Fibroblast of skin of back (primary cell): ENCODE data around the gene JAG1.
"Not testable (repeated sequence)": the region's sequence is repeated elsewhere in the genome, so short reads cannot be mapped to it uniquely, and the experiment has no call there.

Source experiments
- DNase-seq: peaks from one replicate; pipeline ENCODE4 v3.0.0-alpha.2; 2013

The JAG1 gene

DNA sequence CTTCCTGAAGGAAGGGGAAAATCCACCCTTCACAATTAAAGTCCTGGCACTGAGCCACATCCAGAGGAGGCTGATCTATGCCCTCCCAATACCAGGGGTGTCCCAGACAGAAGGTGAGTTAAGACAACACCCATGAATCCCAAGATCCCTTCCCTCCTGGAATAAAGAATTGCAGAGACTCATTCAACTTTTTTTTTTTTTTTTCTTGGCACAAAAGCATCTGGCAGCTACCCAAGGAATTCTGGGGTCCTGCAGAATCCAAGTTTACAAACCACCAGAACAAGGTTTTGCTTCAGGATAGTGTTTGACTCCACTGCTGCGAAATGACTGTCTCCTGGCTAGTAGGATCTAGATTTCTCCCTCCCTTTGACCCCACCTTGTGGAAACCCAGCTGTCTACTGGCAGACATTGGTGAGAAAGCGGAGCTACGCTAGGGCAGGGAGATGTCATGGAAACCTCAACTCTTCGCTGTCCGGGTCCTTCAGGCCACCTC, 37.4 kb downstream of the JAG1 start:
- DNase-seq = peak; percentile 82

DNA sequence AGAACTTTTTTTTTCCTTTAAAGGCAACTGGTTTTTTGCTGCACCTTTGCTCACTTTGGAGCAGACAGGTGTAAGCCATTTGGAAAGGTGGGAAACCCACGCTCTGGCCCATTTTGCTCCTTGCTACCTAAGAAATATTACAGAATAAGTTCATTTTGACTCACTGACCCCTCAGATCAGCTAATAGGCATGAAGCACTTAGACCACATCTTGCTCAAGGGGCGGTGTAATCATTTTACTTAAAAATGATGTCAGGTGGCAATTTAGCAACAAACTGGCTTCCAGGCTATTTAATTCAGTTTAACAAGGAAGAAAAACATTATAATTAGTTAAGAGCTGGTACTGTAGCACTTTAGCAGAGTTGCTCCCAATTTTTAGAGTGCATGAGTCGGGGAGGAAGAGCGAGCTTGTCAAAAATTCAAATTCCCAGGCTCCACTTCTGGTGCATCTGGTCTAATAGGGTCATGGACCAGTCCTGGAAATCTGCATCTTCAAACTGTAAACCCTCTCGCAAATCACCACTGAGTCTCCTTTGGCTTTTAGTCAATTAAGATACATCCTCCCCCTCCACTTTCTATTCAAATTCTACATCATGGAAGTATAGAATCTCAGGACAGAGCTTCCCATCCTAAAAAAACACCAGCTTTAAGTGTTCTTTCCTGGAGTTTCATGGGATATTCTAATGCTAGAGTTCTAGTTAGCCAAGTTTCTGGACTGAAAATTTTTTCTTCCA, 38.2 kb downstream of the JAG1 start:
- DNase-seq = peak; percentile 45

DNA sequence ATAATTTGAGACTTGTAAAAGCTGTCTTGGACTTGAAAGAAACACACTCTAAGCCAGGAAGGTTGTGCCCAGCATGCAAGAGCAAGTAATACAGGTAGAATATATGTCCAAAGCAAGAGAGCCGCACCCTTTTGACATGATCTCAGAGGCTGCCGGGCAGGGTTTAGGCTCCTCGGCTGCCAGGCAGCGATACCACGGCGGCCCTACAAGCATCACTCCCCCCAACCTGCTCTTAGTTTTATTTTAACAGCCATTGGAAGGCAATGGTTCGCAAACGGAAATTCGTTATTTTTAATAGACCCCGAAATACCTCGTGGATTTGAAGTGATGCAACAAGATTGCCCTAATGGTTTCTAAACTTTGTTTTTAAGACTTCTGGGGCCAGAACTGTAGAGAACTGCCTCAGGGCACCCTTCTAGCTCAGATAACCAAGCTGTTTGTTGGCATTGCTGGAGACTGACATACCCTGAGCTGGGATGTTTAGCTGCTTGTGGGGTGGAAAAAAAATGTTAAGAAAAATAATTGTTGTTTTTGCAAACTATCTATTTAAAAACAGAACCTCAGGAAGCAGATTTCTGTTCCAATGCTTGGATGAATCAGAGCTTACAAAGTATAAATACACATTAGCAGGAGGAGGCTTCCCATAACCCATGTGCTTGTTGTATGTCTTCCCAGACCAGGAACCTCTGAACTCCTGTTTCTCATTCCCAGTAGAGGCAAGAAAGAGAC, 39.0 kb downstream of the JAG1 start:
- peak; percentile 94 for DNase-seq

DNA sequence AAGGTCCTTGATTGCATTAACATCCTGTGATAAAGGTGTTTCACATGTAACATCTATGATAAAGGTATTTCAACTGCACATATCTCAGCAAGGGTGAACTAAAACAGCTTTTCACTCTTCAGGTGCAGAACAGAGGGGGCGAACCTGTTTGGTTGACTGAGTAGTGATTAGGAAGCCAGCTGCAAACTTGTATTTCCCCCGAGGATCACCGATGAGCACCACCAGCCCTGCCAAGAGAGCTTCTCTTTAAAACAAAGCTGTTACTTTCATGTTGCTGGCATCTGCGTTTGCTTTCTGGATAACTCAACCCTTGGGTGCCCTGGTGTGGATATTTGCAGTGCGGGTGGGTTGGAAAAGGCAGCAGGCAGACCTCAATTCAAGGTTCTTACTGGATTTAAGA, 39.6 kb downstream of the JAG1 start:
- DNase-seq = peak; percentile 43

DNA sequence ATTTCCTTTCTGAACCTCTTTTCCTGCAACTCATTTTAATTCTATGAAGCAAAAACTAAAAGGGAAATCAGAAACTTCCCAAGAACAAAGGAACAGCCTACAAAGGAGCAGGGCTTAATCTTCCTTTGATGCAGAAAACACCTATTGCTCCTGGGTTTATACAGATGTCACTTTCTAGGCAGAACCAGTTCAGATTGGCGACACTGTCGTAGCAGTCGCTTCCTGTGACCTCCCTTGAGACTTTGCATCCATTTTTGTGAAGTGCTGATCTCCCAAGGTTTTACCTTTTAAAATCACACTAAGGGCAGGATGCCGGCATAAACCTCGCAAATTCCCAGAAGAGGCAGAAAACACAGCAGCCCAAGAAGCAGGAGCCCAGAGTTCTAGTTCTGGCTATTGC, 40.1 kb downstream of the JAG1 start:
- DNase-seq = no peak

DNA sequence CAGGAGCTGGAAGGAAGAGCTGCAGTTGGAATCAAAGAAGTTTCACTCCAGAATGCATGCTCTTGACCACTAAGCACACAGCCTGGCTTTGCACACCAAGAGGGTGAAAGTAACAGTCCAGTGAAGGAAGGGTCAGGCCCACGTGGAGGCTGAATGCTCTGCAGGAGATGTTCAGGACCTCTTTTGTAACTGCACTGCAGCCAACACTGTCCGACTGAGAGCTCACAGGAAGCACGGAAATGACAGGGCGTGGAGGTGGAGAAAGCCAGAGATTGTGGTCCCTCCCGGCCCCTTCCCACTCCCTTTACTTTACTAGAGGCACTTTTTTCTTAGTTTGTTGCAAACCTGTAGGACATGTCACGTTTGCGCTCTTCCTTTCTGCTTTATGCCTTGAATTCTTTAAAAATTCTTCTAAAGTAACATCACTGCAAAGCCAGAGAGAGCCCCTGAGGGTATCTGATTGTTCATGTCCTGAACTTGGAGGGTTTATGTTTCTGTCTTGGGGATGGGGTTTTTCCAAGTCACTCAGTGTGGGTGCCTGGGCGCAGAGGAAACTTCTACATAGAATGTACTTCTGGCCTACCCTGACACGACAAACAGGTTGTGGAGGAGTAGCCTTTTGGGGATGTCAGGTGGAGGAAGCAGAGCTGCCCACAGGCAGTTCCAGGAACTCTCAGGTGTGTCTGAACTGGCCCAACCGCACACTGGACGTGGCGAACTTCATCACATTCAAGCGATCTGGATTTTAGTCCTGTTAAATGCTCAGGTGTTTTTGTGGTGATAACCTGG, 40.9 kb downstream of the JAG1 start:
- DNase-seq = peak; percentile 56

DNA sequence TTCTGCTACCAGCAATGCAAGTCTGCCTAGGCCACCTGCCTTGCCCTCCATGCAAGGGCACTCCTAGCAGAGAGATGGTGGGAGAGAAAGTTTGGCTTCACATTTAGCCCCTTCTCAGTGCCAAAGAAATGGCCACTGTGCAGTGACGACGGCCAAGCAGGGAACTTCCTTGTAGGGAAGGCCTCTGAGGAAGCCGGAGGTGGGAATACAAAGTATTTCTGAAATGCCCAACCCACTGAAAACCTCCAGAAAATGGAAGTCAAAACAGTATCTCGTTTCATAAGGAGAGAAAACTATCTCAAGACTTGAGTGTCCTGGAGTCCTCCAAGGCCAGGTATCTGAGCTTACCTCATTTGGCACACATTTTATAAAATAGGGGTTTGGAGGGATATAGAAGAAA, 42.7 kb downstream of the JAG1 start:
- no peak for DNase-seq

DNA sequence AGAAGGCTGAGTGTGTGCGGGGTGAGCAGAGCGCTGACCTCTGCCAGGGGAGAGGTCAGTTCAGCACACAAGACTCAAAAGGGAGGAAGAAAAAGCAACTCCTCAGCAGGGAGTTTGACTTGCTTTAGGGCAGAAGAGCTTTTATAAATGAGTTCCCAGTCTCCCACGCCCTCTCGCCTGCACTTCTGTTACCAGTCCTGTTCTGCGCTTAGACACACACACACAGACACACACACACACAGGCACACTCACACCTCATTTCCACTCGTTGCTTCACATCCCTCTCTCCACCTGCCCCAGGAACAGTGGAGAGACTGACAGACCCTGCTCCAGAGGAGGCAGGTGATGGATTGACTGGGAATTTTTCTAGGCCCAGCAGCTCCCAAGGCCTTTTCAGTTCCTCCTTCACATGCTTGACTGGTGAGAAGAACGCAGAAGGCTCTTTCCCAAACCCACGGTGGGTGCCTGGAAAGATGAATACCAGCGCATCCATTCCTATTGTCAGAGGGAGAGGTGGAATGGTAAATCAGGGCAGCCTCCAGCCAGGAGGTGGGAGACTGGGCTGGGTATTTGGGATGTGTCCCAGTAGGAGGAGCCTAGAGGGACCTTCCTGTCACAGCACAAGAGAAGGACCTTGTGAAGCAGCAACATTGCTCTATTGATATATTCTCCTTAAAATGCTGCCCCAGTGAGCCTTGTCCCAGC, 43.7 kb downstream of the JAG1 start:
- no peak for DNase-seq

DNA sequence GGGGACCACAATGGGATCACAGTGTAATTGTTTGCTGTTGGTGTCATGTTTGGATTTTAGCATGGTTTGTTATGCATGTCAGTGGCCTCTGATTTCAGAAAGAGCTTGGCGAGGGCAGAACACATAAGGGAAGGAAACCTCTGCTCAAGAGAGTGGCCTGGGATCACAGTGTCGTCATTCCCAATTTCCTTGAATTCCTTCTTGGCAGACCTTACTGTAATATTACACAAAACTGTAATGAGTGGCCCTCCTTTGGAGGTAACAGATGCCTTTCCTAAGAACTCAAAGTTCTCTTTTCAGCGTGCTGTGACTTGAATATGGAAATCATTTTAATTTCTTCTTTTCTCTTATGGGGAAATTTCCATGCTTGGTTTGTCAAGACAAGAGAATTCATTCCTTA, 46.9 kb downstream of the JAG1 start:
- no peak for DNase-seq

DNA sequence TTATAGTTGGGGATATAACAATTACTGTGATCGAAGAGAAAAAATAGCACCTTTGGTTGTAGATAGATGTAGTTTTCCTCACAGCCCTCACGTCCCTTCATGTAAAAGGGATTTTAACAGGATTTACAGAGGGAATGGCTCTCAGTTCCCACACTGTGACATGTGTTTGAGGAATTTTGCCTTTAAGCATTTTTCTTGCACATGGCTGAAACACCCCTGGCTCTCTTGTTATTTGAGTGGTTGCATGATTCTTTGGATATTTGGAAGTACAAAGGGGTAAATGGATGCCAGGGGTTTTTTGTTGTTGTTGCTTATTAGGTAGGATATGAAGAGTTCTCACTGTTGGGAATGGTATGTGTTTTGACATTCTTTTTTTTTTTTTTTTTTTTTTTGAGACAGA, 48.2 kb downstream of the JAG1 start:
- peak; percentile 91 for DNase-seq

DNA sequence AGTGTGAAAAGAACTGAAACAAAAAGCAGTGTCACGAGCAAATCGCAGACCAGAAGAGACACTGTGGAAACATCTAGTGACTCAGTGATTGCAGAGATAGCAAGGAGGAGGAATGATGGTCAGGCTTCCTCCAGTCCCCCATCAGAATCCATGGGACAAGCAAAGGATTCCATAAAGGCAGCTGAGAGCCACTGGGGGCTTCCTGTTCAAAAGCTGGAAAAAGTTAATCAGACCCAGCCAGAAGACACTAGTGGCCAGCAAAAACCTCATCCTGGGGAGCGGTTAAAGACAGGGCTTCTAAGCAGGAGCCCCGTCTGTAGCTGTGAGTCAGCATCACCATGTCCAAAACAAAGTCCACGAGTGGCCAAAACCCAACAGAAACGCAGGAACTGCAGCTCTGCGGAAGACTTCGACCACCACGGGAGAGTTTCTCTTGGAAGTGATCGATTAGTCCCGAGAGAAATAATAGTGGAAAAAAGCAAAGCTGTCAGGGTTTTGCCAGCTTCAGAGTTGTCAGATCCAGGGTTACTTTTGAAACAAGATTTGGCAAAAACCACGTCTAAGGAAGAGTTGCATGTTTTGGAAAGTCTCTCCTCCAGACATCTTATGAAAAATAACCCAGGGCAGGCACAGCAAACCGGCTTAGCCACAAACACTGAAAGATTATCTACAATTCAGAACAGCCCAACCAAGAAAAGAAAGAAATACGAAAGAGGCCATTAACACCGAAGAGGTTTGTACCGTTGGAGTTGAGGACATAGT, 51.0 kb downstream of the JAG1 start:
- peak; percentile 91 for DNase-seq

DNA sequence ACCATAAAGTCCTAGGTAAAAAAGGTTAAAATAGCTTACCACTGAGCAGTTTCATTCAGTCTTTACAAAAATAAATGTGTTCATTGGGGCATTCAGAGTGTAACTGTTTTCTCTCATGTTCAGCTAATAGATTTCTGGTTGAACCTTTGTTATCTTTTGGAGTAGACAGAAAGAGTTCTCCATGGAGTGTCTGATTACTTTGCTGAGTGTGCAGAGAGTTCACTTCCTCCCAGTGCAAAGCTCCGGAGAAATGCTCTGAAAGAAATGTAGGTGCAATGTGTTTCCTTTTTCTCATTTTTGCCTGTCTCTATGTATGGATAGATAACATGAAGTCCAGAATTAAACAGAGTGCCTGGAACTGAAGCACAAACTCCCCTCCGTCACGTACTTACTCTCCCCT, 52.6 kb downstream of the JAG1 start:
- DNase-seq = no peak

DNA sequence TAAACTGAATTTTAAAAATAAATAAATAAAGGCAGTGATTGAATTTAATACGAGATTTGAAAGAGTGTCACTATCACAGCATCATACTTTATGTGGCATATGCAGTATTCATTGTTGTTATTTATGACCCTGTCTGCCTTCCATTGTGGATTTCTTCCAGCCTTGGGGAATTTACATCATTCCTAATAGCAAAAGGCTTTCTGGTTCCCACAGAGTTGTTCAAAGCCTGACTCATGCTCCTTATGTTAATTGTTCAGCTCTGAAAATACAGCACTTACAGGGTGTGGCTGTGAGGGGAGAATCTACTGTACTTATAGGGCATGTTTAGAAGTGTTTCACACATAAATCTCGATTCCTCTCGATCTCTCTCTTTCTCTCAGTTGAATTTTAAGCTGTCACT, 54.4 kb downstream of the JAG1 start:
- peak; percentile 97 for DNase-seq

DNA sequence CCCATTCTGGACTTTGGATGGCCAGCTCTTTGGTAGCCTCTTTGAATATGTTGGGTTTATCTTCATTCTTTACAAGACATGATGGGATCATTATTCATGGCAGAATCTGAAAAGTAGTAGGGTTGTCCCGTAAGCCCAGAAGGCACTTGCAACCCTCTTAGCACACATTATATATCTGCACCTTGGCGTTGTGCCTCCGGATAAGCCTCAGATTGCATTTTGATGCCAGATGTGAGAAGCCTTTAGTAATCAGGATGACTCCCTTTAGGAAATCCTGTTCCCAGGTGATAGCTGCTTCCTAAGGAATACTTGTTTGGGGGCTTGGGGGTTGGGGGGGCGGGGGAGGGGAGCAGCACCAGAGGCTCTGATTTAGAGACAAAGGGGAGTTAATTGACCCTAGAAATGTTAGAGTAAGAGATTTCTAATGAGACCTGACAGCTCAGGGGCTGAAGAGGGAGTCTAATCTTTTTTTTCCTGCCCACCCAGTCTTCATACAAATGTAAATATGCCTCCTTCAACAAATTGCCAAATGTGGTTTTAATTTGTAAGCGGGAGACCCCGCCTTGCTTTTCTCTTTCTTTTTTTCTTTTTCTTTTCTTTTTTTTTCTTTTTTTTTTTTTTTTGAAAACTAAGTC, 55.1 kb downstream of the JAG1 start:
- DNase-seq = no peak

DNA sequence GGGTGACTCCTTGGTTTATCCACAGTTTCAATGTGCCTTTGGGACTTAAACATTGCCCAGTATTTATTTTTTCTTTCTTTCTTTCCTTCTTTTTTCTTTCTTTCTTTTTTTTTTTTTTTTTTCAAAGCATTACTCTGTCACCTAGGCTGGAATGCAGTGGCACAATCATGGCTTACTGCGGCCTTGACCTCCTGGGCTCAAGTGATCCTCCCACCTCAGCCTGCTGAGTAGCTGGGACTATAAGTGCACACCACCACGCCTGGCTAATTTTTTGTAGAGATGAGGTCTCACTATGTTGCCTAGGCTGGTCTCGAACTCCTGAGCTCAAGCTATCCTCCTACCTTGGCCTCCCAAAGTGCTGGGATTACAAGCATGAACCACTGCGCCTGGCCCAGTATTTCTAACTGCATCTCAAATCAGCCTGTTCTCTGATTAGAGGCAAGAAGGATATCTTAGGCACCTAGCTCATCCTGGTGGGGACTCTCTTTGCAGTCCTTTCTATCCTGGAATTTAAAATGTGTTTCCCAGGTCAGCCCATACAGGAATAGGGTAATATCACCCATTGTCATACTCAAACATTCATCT, 56.2 kb downstream of the JAG1 start:
- DNase-seq = not testable (repeated sequence)

DNA sequence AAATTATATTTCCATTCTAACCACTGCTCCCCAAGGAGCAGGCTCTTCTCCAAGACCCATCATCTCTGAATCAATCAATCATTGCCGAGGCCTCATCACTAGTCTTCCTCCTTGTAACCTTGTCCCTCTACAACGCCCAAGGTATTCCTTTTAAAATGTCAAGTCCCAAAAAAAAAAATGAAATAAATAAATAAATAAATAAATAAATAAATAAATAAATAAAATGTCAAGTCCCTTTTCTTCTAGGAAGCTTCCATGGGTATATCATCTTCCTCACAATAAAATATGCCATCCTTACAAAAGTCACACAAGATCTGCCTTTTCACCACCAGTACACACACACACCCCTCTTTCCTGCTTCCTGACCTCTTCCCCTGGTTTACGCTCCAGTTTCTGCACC, 57.6 kb downstream of the JAG1 start:
- DNase-seq = no peak

DNA sequence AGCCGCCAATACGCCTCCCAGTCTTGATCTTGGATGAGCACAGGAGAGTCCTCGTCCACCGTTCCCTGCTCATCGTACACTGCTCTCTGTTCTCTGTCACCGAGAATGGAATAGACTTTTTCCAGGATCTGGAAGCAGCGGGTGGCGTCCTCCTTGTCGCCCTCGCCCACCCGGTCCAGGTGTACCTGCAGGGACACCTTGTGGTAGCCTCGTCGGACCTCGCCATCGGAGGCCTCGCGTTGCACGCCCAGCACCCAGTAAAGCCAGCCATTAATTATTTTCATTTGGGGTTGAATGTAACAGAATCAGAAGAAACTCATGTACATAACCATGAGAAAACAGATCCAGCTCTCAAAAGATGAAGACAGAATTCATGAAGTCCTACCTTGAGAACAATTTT, 59.9 kb downstream of the JAG1 start:
- DNase-seq = no peak

DNA sequence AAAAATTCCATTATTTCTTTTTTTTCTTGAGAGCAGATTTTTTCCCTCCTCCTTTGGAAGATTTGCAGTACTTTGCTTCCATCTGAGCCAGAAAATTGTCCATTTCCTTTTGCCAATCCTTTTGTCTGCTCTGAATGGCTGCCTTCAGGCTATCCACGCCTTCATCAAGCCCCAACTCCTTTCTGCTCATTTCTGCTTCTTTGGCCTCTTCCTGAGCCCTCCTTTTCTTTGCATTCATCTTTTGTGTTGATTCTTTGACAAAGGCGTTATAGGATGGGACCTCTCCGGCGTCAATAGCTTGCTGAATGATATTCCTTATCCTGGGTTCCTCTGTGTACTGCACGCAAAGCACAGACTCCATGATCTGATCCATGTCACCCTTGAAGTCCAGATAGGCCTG, 60.4 kb downstream of the JAG1 start:
- not testable (repeated sequence) for DNase-seq

DNA sequence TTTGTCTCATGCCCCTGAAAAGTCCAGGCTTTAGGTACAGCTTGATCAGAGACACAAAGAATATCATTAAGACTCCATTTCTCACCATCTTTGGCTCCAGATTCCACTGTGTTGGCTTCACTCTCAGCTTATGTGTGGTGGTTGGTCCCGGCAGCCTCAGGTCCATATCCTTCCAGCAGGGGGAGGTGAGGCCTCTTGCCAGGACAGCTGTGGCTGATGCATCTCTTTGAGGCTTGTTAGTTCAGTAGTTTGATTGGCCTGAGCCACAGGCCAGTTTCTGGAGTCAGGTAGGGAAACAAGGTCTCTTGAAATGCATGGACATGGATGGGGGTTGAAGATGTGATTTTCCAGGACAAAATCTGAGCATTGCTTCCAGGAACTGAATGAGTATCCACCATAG, 62.4 kb downstream of the JAG1 start:
- peak; percentile 66 for DNase-seq

DNA sequence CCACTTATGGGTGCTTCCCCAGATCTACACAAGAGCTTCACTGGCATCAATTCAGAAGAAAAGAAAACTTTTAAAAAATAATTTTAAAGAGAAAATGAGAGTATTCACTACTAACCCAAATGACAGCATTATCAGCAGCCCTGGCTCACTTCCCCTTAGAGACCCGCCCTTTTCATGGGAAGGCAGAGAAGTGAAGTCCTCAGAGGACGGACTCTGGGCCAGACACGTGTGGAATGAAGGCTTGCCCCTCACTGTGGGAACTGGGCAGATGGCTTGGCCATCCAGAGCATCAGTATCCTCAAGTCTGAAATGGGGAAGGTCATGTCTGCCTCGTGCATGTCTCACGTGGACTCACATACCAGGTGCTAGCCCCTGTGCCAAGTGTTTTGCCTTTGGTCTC, 63.5 kb downstream of the JAG1 start:
- DNase-seq = peak; percentile 75

DNA sequence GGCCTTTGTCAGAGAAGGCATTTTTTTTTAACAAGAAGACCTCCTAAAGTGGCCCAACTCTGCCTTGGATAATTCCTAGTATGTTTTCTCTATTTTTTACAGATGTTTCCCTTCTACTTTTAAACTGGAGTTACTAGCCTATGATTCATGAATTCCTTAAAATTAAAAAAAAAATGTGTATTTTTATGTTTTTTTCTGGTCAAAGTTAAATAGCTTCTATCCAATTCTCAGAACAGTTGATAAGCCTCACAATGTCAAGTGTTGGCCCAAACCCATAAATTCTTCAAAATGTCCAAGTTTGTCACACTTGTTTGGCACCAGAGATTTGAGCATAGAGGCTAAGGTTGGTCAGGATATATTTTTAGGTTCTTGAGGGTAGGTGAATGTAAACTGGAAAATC, 64.0 kb downstream of the JAG1 start:
- DNase-seq = peak; percentile 80
